Cerebellar nuclear complex (tissue), 1 donor: ENCODE measurements around the gene RNASE8.
"Not testable (repeated sequence)": the region's sequence is repeated elsewhere in the genome, so short reads cannot be mapped to it uniquely, and the experiment has no call there.

Experiments
- DNase-seq, 2 experiments: peaks; one replicate each; lab custom pipeline; 2025; lab: John Stamatoyannopoulos, UW

The RNASE8 gene, protein sequence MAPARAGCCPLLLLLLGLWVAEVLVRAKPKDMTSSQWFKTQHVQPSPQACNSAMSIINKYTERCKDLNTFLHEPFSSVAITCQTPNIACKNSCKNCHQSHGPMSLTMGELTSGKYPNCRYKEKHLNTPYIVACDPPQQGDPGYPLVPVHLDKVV

GRCh38 chr14:21057803-21058675 lies at the start of gene RNASE8:
Gene RNASE8, plus strand, starts transcription at chr14:21057822. Its CDS starts 71 bp downstream, at chr14:21057893.
- DNase-seq: no peak

DNA sequence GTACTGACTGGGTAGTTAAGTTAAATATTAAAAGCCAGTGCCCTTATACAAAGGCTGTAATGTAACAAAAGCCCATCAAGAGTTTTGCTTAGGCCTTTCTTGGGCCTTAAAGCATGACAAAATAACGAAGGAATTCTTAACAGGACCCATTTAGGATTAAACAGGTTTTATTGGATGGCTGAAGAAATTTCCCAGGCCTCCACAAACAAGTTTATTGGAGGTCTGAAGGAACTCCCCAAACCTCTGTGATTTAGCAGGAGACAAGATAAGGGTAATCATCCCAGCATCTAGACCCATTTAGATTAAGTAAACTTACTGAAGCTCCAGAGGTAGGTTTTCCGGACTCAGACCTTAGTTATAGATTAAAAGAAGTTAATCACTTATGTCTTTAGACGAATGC lies 47.9 kb upstream of the RNASE8 start:
- DNase-seq: not testable (repeated sequence)

- DNase-seq: no peak
Measured at GRCh38 chr14:21011136-21011535, 46.5 kb upstream of the RNASE8 start.

GRCh38 chr14:21014761-21015190 lies 42.8 kb upstream of the RNASE8 start:
- DNase-seq: peak in 1 of 2 experiments; percentile 44

DNA sequence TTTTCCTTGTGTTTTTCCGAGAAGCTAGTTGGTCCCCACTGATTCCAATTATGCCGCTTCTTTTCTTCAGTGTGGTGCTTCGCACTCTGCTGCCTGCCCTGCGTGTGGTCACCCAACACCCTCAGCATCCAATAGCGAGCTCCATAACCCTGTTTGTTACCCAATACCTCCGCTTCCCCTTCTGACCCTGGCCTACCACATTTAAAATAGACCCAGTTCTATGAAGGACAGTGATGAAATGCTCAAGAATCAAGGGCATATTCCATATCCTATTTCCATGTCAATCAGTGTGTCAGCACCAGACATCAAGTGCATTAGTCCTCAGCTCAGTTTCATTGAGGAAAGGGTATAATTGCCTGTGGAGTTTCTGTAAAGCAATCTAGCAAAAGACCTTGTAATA lies 42.3 kb upstream of the RNASE8 start:
- DNase-seq: no peak

GRCh38 chr14:21016413-21017190 lies 41.0 kb upstream of the RNASE8 start:
- no peak for DNase-seq

- DNase-seq: no peak
Measured at GRCh38 chr14:21017528-21018245, 39.9 kb upstream of the RNASE8 start.

DNA sequence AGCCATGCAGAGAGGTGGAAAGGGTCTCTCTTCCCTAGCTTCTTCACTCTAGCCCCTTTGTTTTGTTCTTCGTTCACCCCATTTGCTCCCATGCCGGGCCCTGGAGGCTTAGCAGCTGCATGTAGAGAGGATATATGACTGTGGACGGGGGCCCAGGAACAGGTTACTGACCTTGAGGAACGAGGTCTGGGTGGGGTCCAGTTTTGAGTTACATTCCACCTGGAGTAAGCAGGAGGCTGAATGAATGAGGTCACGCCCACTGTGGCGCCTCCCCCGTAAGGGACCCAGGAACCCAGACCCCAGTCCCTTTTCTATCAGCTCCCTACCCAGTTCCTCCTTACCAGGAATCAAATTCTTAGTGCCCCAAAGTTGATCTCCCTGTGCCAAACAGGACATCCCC lies 39.3 kb upstream of the RNASE8 start:
- no peak for DNase-seq

GRCh38 chr14:21018781-21019180 lies 38.8 kb upstream of the RNASE8 start:
- no peak for DNase-seq

GRCh38 chr14:21019366-21019765 lies 38.3 kb upstream of the RNASE8 start:
- no peak for DNase-seq

DNA sequence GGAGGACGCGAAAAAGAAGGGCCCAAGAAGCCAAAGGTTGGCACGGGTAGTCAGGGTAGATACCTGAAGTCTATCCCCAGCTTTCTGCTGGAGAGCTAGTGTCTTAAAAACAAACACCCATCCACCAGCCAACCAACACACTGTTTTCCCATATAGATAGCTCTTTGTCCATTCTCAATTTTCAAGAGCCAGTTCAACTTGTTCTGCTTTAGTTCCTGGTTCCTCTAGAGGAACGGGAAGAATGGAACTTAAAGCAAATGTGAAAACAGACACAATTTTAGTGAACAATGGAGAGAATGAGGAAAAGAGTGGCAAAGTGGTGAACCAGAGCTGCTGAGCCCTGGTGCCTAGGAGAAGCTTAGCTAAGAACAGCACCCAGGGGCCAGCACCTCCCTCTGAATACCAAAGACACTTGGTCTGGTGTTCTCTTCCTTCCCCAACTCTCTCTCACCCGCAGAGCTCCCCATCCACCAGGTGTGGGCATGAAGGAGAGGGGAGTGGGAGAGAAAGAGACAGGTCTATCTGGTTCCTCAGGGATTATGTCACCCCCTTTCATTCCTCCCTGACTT lies 36.6 kb upstream of the RNASE8 start:
- no peak for DNase-seq

DNA sequence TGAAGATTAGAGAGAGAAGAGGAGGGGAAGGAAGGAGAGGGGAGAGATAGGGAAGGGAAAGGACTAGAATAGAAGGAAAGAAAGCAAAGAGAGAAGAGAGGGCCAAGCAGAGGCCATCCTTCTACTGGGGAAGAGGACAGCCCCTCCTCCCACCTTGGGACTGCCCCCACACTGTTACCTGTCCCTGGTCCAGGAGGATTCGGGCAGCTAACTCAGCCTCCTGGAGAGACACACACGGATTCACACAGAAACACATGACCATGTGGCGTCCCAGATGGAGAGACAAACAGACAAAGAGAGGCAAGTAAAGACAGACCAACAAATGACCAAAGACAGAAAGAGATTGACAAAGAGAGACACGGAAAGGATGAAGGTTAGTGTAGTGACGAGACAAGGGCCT lies 34.9 kb upstream of the RNASE8 start:
- DNase-seq: no peak

DNA sequence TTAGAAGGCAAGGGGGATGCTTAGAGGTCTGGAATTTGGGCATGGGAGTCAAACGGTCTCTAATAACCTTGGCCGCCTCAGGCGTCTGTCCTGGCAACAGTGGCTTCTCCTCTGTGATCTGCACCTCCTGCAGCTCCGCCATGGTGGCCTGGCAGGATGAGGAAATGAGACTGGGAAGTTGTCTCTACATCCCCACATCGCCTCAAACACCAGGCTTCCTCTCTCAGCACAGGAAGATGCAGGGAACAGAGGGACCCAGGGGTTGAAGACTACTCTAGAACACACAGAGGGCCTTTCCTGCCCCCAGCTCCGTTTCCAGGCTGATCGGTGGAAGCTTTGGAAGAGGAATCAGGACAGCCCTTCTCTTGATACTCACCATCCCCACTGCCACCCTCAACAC lies 34.4 kb upstream of the RNASE8 start:
- DNase-seq: no peak

GRCh38 chr14:21023817-21024584 lies 33.6 kb upstream of the RNASE8 start:
- DNase-seq: no peak

DNA sequence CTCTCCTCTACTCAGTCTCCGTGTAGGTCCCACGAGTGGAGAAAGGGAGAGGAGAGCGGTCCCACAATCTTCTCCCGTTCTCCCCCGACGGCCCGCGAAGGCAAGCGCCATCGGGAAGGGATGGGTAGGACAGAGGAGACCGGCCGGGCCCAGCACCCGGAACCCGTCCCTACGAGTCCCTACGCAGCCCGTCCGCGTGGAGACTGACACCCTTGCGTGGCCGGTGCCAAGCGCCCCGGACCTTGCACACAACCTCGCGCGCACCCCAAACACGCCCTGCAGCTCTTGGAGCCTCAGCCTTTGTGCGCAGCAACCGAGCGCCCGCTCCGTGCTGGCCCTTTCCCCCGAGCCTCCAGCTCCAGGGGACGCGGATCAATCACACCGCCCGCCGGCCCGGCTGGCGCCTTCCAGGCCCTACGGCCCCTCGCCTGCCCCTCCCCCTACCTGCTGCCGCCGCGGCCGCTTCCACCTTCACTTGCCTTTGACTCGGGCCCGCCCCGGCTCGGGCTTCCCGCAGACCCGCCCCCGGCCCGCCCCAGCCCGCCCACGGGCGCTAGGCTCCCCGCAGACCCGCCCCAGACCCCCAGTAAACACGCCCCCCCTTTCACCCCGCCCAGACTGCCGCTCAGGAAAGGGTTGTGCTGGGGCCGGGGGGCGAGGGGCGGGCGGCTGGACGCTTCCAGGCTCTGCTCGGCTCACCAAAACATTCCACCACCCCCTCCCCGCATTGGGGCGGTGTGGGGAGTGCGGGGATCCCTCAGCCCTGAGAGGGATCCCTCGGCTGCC lies 32.8 kb upstream of the RNASE8 start, which contains the start of gene NDRG2:
NDRG2 (minus strand) TSS at position 477 of the 786 bp plus-strand sequence. CDS start 1,746 bp downstream, outside the sequence.
- DNase-seq: no peak

GRCh38 chr14:21025371-21026273 lies 32.0 kb upstream of the RNASE8 start:
- DNase-seq: no peak

- no peak for DNase-seq
Measured at GRCh38 chr14:21026274-21026987, 31.2 kb upstream of the RNASE8 start.

GRCh38 chr14:21026988-21027315 lies 30.7 kb upstream of the RNASE8 start:
- no peak for DNase-seq
